HG02642 (cell line): ENCODE measurements around the gene TNC.
"Not testable (repeated sequence)": the region's sequence is repeated elsewhere in the genome, so short reads cannot be mapped to it uniquely, and the experiment has no call there.

Experiments used
- ATAC-seq: cut with Tn5 transposase; IDR thresholded peaks from one replicate; pipeline ENCODE4 v1.9.1; 2021; ENCODE audit warnings: mild to moderate bottlenecking; ENCODE audit not compliant: unreplicated experiment, poor library complexity

TNC gene

GRCh38 chr9:115135821-115136778, 18.1 kb upstream of the TNC start:
- no peak for ATAC-seq

GRCh38 chr9:115134941-115135340, 17.0 kb upstream of the TNC start:
- no peak for ATAC-seq

GRCh38 chr9:115133649-115134048, 15.7 kb upstream of the TNC start:
- ATAC-seq: no peak

- ATAC-seq: no peak
Measured at GRCh38 chr9:115132648-115133047, 14.7 kb upstream of the TNC start.

GRCh38 chr9:115130176-115130575, 12.2 kb upstream of the TNC start:
- ATAC-seq: no peak

- not testable (repeated sequence) for ATAC-seq
Measured at GRCh38 chr9:115128726-115129125, 10.8 kb upstream of the TNC start.

- no peak for ATAC-seq
Measured at GRCh38 chr9:115127191-115127817, 9.3 kb upstream of the TNC start.

GRCh38 chr9:115126404-115126803, 8.4 kb upstream of the TNC start:
- no peak for ATAC-seq

GRCh38 chr9:115122937-115123336, 5.0 kb upstream of the TNC start:
- no peak for ATAC-seq

GRCh38 chr9:115121181-115121580, 3.2 kb upstream of the TNC start:
- no peak for ATAC-seq

- ATAC-seq: no peak
Measured at GRCh38 chr9:115118879-115119218, 892 bp upstream of the TNC start.

GRCh38 chr9:115116421-115117284, 1.3 kb downstream of the TNC start:
- ATAC-seq: no peak

GRCh38 chr9:115115924-115116323, 2.0 kb downstream of the TNC start:
- no peak for ATAC-seq

GRCh38 chr9:115115117-115115880, 2.7 kb downstream of the TNC start:
- ATAC-seq: no peak

GRCh38 chr9:115114546-115114945, 3.4 kb downstream of the TNC start:
- ATAC-seq: no peak

GRCh38 chr9:115114084-115114483, 3.9 kb downstream of the TNC start:
- no peak for ATAC-seq

GRCh38 chr9:115111874-115112273, 6.1 kb downstream of the TNC start:
- ATAC-seq: no peak

- ATAC-seq: no peak
Measured at GRCh38 chr9:115109486-115109885, 8.5 kb downstream of the TNC start.

- no peak for ATAC-seq
Measured at GRCh38 chr9:115107701-115108100, 10.3 kb downstream of the TNC start.

GRCh38 chr9:115106642-115107041, 11.3 kb downstream of the TNC start:
- ATAC-seq: no peak
